ENCODE data around the gene EFCAB7. TPM values are rescaled to one million over a fixed set of nuclear protein-coding genes. Genes with fewer than 3 reads are reported as not detected.
A peak's percentile ranks its signal among the peaks of the same experiment; 100 is the strongest.

Gene EFCAB7
- total RNA-seq, 1 donor from 2014 or later = 20.4 TPM

DNA sequence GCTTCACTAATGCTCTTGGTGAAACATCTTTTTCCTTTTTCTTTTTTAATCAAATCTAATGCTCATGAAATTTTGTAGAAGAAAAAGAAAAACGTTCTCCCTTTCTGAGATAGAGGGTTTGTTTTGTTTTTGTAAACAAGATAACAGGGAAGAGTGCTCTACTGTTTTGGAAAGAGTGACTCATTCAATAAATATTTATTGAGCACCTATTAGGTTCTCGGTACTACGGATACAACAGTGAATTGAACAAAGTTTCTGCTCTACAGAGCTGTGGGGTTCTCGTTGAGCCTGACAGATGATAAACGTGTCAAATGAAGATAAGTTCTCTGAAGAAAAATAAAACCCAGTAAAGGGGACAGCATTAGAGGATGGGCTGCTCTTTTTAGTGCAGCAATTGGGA, 76.9 kb downstream of the EFCAB7 start:
- Histone ChIP-seq H3F3A (ENCODE audit: low read depth) (no peaks in the 10 kb centered on the region), H4K20me1 (ENCODE audit: low read depth) (no peaks in the 10 kb centered on the region), H3K9me3 (ENCODE audit: low read depth) (no peaks in the 10 kb centered on the region), H3K36me3 (no peaks in the 10 kb centered on the region), H2AFZ (replicated peaks) (no peak overlapping the region), H3K27ac (no peak overlapping the region), H3K79me2 (ENCODE audit: low read depth) (no peaks in the 10 kb centered on the region), H3K4me2 (no peak overlapping the region), H3K9ac (no peak overlapping the region), H3K4me3 (no peak overlapping the region), H3K4me1 (peaks cover 10% of the 10 kb centered on the region), H3K27me3 (peaks cover 11% of the 10 kb centered on the region)
- no peaks in the 10 kb centered on the region for H3K9me3 Mint-ChIP-seq
- TF ChIP-seq, protein P1, sequence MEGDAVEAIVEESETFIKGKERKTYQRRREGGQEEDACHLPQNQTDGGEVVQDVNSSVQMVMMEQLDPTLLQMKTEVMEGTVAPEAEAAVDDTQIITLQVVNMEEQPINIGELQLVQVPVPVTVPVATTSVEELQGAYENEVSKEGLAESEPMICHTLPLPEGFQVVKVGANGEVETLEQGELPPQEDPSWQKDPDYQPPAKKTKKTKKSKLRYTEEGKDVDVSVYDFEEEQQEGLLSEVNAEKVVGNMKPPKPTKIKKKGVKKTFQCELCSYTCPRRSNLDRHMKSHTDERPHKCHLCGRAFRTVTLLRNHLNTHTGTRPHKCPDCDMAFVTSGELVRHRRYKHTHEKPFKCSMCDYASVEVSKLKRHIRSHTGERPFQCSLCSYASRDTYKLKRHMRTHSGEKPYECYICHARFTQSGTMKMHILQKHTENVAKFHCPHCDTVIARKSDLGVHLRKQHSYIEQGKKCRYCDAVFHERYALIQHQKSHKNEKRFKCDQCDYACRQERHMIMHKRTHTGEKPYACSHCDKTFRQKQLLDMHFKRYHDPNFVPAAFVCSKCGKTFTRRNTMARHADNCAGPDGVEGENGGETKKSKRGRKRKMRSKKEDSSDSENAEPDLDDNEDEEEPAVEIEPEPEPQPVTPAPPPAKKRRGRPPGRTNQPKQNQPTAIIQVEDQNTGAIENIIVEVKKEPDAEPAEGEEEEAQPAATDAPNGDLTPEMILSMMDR (IDR thresholded peaks at IDR 0.05) = no peak
- TF ChIP-seq EZH2phosphoT487 (IDR thresholded peaks at IDR 0.05) = no peak
- TF ChIP-seq EZH2 (IDR thresholded peaks at IDR 0.05) = no peak
- no peaks in the 10 kb centered on the region for H3K36me3 Mint-ChIP-seq
- no peaks in the 10 kb centered on the region for H3K27me3 Mint-ChIP-seq (ENCODE audit: insufficient read depth, low read depth)
- no peak for DNase-seq (ENCODE audit: low spot score)
- peaks cover 18% of the 10 kb centered on the region for H3K4me1 Mint-ChIP-seq
- H3K4me3 Mint-ChIP-seq = no peak overlapping the region
- H3K27ac Mint-ChIP-seq = no peak overlapping the region

DNA sequence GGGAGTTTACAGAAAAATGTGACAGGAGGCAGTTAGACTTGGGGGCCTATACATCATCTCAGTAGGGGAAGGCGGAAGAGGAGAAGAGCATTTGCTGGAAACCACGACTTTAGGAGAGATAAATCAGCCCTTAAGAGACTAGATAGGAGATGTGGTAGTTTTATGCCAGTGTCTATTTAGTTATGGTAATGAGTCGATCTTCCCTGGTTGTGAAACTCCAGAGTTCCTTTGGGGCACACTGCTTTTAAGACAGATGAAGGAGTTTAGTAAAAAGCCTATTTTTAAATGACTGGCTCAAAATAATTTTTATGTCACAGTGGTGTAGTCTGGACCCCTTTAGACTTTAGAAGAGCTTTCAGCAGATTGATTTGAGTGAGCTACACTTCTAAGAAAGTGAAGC, 77.7 kb downstream of the EFCAB7 start:
- H3K27ac ChIP-seq = no peak overlapping the region
- H3K9ac ChIP-seq = no peak overlapping the region
- H3K4me2 ChIP-seq = no peak overlapping the region
- no peak for DNase-seq (ENCODE audit: low spot score)
- H3K4me1 ChIP-seq = peaks cover 10% of the 10 kb centered on the region
- H3F3A ChIP-seq (ENCODE audit: low read depth) = no peaks in the 10 kb centered on the region
- Mint-ChIP-seq H3K9me3 (no peaks in the 10 kb centered on the region), H3K36me3 (no peaks in the 10 kb centered on the region), H3K4me3 (no peak overlapping the region), H3K4me1 (peaks cover 18% of the 10 kb centered on the region), H3K27ac (no peak overlapping the region), H3K27me3 (ENCODE audit: insufficient read depth, low read depth) (no peaks in the 10 kb centered on the region)
- H3K27me3 ChIP-seq = peaks cover 3% of the 10 kb centered on the region
- no peaks in the 10 kb centered on the region for H3K9me3 ChIP-seq (ENCODE audit: low read depth)
- H3K4me3 ChIP-seq = no peak overlapping the region
- H3K79me2 ChIP-seq (ENCODE audit: low read depth) = no peaks in the 10 kb centered on the region
- no peak for TF ChIP-seq EZH2 (IDR thresholded peaks at IDR 0.05)
- TF ChIP-seq, protein P1 (IDR thresholded peaks at IDR 0.05) = no peak
- no peak for TF ChIP-seq EZH2phosphoT487 (IDR thresholded peaks at IDR 0.05)
- no peaks in the 10 kb centered on the region for H4K20me1 ChIP-seq (ENCODE audit: low read depth)
- H3K36me3 ChIP-seq = no peaks in the 10 kb centered on the region
- H2AFZ ChIP-seq (replicated peaks) = no peak overlapping the region

DNA sequence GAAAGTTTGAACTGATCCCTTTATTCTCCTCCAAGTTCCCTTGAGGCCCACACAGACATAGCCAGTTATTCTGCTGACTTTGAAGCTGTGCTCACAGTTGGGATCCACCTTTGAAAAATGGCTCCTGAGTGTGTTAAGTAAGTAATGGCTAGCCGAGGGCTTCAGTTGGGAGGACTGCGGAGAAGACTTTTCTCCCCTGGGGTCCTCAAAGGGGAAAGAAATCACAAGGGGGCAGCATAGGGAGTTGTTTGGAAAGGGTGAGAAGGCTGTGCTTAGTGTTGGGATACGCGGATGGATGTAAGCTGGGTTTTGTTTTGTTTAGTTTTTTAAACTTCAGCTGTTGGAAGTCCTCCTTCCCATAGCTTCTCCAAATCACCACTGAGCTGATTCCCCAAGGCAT, 78.1 kb downstream of the EFCAB7 start:
- no peak overlapping the region for H3K27ac ChIP-seq
- no peaks in the 10 kb centered on the region for H3K9me3 Mint-ChIP-seq
- no peaks in the 10 kb centered on the region for H3K27me3 Mint-ChIP-seq (ENCODE audit: insufficient read depth, low read depth)
- H3F3A ChIP-seq (ENCODE audit: low read depth) = no peaks in the 10 kb centered on the region
- no peak overlapping the region for H3K4me2 ChIP-seq
- no peak overlapping the region for H2AFZ ChIP-seq (replicated peaks)
- TF ChIP-seq EZH2 (IDR thresholded peaks at IDR 0.05) = no peak
- TF ChIP-seq, protein P1 (IDR thresholded peaks at IDR 0.05) = peak; percentile 29
- no peak overlapping the region for H3K27ac Mint-ChIP-seq
- peaks cover 10% of the 10 kb centered on the region for H3K4me1 ChIP-seq
- H3K36me3 Mint-ChIP-seq = no peaks in the 10 kb centered on the region
- H3K79me2 ChIP-seq (ENCODE audit: low read depth) = no peaks in the 10 kb centered on the region
- no peak overlapping the region for H3K4me3 Mint-ChIP-seq
- H3K9me3 ChIP-seq (ENCODE audit: low read depth) = no peaks in the 10 kb centered on the region
- H3K4me3 ChIP-seq = no peak overlapping the region
- H3K36me3 ChIP-seq = no peaks in the 10 kb centered on the region
- H4K20me1 ChIP-seq (ENCODE audit: low read depth) = no peaks in the 10 kb centered on the region
- peaks cover 18% of the 10 kb centered on the region for H3K4me1 Mint-ChIP-seq
- peak; percentile 43 for DNase-seq (ENCODE audit: low spot score)
- peaks cover 3% of the 10 kb centered on the region for H3K27me3 ChIP-seq
- H3K9ac ChIP-seq = no peak overlapping the region
